GM21423 (cell line): ENCODE data around the gene NEUROD1.
A peak's percentile ranks its signal among the peaks of the same experiment; 100 is the strongest.
"Not testable (repeated sequence)": the region's sequence is repeated elsewhere in the genome, so short reads cannot be mapped to it uniquely, and the experiment has no call there.

ENCODE experiments used
- ATAC-seq: cut with Tn5 transposase; IDR thresholded peaks from one replicate; pipeline ENCODE4 v1.9.1; 2021; ENCODE audit warnings: mild to moderate bottlenecking, moderate library complexity; ENCODE audit not compliant: unreplicated experiment

NEUROD1 gene

GRCh38 chr2:181680055-181680936 lies at the start of gene NEUROD1:
Gene NEUROD1 (minus strand): TSS chr2:181680517. CDS start chr2:181678860, 1,657 bp downstream.
- ATAC-seq, result no peak

- no peak for ATAC-seq
These were observed 45.2 kb upstream of the NEUROD1 start for GRCh38 chr2:181725476-181725875.

DNA sequence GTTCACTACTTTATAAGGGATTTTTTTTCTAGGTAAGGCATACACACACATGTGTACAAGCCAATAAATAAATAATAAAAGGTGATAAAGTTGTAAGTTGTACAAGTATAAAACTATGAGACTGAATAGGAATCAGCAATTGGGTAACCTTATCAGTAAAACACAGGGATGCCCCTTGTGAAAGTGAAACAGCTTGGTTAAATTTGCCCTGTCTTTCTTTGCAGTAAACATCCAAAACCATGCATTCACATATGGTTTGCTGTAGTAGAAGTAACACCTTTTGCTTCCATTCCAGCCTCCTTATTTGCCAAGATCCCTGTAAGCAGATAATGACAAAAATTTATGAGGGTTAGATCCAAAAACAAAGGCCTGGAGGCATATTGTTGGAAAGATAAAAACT lies 44.3 kb upstream of the NEUROD1 start:
- no peak for ATAC-seq

DNA sequence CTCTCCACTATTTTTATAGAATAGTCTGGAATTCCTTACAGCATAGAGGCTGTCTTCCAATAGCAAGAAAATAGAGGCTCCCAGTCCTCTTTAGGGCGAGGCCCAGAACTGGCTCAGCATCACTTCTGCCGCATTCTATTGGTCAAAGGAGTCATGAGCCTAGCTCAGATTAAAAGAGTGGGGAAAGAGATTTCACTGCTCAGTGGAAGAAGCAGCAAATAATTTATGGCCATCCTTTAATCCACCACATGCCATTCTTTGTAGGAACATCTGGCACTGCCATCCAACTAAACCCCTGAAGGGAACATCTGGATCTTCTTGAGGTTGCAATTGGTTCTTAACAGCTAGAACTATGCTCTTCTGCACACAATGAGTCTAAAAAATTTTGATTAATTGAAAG lies 43.4 kb upstream of the NEUROD1 start:
- ATAC-seq, result no peak

GRCh38 chr2:181715033-181715630 lies 34.8 kb upstream of the NEUROD1 start:
- ATAC-seq, result peak; percentile 91

- ATAC-seq, result not testable (repeated sequence)
These were observed 30.7 kb upstream of the NEUROD1 start for GRCh38 chr2:181711051-181711450.

DNA sequence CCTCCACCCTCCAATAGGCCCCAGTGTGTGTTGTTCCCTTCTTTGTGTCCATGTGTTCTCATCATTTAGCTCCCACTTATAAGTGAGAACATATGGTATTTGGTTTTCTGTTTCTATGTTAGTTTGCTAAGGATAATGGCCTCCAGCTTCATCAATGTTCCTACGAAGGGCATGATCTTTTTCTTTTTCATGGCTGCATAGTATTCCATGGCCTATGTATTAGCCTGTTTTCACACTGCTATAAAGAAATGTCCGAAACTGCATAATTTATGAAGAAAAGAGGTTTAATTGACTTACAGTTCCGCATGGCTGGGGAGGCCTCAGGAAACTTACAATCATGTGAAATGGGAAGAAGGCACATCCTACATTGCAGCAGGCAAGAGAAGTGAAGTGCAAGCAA lies 22.2 kb upstream of the NEUROD1 start:
- ATAC-seq, result not testable (repeated sequence)

DNA sequence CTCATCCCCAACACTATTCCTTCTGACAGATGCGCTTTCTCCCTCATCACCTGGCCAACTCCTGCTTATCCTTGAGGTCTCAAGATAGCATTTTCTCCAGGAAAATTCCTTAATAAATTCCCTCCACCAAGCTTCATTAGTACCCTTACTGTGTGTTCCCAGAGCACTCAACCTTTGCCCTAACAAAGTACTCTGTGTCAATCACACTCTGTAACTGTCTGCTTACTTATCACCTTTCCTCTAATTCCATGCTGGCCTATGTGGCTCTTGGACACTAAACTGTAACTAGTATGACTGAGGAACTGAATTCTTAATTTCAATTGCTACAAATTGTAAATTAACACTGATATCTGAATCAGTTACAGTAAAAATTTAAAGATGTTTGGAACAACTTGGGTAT lies 17.9 kb upstream of the NEUROD1 start:
- no peak for ATAC-seq

DNA sequence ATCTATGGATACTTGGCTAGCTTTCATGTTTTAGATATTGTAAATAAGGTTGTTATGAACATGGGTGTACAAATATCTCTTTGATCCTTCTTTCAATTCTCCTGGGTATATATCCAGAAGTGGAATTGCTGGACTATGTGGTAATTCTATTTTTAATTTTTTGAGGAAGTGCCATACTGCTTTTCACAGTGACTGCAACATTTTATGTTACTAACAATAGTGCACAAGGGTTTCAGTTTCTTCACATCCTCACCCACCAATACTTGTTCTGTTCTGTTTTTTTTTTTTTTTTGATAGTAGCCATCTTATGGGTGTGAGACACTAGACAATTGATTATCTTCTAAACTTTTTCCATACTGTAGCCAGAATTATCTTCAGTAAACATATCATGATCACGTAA lies 17.3 kb upstream of the NEUROD1 start:
- ATAC-seq, result no peak

GRCh38 chr2:181697126-181697525 lies 16.8 kb upstream of the NEUROD1 start:
- no peak for ATAC-seq

GRCh38 chr2:181694271-181694670 lies 14.0 kb upstream of the NEUROD1 start:
- no peak for ATAC-seq

- ATAC-seq, result no peak
These were observed 10.5 kb upstream of the NEUROD1 start for GRCh38 chr2:181690860-181691259.

- ATAC-seq, result no peak
These were observed 6.4 kb upstream of the NEUROD1 start for GRCh38 chr2:181686576-181687185.

DNA sequence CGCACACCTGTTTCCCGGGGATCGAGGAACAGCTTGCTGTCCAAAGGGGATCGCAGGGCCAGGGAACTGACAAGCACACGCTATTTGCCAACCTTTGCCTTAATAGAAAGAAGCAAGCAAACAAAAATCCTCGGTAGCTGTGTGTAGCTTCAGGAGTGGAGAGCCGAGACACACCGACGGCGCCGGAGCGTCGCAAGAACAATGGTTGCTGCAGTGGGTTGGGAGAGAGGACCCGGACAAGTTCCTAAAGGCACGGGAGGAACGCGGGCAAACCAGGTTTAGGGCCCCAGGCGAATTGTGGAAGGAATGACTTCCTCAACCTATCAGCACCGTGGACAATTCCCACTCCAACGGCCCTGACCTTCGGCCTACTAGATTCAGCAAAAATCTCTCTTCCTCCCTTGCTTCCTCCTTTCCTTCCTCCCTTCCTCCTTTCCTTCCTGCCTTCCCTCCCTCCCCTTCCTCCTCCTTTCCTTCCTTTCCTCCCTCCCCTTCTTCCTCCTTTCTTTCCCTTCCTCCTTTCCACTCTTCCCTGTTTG lies 4.9 kb upstream of the NEUROD1 start:
- no peak for ATAC-seq

DNA sequence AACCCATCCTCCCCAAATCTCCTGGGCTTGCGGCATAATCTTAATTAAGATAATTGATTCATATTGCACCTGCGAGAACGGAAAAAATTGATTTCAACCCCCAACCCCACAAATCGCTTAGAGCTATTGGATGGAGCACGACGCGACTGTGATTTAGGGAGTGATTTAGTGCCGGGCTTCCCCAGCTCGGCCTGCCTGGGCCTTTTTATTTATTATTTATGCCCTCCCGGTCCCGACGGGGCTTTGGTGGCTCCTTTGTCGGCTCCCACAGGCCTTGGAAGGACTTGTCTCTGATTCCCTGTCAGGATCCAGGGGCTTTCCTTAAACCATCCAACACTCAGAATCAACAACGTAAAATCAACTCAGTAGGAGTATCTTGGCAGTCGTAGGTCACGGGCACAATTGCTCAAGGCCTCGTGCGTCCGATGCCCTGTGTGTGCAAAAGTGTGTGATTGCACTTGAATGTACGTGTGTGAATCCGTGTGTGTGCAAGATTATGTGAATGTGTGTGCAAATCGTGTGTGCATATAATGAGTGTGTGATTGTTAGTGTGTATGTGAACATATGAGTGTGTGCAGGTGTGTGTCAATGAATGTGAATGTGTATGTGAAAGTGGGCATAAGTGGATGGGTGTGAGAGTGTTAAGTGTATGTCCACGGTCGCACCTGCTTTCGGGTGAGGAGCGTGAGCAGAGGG lies 4.3 kb upstream of the NEUROD1 start:
- ATAC-seq, result no peak

- ATAC-seq, result no peak
These were observed 3.5 kb upstream of the NEUROD1 start for GRCh38 chr2:181683518-181684453.

- ATAC-seq, result no peak
These were observed 2.6 kb upstream of the NEUROD1 start for GRCh38 chr2:181682795-181683517.

DNA sequence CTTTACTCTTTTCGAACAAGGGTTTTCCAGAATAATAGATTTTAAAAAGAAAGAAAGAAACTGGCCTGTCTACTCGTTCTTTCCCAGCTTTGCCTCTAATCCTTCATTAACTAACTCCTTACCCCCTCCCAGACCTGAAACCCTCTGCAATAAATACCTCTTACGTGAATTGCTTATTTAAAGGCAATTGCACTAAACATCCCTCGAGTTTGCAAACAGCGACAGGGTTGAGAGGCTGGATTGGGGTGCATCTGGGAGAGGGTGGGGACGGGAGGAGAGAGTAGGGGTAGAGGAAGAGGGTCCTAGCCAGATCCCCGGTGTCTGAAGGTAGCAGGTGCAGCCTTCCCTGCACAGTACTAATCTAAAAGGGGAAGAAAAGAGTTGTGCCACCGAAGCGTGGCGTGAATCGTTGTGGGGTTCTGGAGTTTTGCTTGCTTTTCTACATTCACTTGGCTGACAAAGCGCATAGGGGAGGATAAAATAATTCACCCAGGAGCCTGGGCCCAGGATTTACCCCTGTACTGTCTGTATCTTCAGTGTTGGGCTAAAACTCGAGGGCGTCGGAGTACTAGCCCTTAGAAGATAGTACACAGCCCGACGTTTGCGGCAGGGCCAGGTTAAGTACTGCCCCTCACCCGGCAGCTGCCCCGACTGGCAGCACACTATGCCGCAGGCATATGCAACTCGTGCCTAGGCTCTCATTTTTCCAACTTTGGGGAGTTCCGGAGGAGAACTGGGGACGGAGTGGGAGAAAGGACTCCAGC lies 1.9 kb upstream of the NEUROD1 start:
- no peak for ATAC-seq
